ENCODE results near the gene CAMLG. TPM values are rescaled to one million over a fixed set of nuclear protein-coding genes. Genes with fewer than 3 reads are reported as not detected.

The CAMLG gene
- 34.7 and 36.2 TPM in 2 replicates for total RNA-seq

DNA sequence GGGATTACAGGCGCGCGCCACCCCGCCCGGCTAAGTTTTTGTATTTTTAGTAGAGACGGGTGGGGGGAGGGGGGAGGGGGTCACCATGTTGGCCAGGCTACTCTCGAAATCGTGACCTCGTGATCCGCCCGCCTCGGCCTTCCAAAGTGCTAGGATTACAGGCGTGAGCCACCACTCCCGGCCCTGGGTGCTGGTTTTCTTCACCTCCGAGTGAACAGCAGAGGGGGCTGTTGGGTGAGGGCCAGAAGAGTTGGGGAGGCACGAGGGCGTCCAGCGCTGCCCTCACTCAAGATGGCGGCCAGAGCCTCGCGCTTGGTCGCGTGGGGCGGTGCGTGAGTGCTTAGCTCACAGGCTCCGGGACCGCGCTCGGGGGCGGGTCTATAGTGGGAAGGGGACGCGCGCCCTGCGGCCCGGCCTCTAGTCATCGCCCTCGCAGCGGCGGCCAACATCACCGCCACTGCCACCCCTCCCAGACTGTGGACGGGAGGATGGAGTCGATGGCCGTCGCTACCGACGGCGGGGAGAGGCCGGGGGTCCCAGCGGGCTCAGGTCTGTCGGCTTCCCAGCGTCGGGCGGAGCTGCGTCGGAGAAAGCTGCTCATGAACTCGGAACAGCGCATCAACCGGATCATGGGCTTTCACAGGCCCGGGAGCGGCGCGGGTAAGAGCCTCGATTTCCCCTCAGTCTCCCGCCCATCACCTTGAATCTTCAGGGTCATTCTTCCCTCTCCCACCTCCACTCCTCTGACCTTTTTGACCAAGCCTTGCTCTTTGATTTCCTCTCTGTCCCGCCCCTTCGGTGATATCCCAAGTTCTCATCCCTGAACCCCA, at the start of gene CAMLG:
Gene CAMLG (plus strand): TSS at position 416 of the 830 bp plus-strand sequence. CDS start 73 bp downstream, at position 489.

DNA sequence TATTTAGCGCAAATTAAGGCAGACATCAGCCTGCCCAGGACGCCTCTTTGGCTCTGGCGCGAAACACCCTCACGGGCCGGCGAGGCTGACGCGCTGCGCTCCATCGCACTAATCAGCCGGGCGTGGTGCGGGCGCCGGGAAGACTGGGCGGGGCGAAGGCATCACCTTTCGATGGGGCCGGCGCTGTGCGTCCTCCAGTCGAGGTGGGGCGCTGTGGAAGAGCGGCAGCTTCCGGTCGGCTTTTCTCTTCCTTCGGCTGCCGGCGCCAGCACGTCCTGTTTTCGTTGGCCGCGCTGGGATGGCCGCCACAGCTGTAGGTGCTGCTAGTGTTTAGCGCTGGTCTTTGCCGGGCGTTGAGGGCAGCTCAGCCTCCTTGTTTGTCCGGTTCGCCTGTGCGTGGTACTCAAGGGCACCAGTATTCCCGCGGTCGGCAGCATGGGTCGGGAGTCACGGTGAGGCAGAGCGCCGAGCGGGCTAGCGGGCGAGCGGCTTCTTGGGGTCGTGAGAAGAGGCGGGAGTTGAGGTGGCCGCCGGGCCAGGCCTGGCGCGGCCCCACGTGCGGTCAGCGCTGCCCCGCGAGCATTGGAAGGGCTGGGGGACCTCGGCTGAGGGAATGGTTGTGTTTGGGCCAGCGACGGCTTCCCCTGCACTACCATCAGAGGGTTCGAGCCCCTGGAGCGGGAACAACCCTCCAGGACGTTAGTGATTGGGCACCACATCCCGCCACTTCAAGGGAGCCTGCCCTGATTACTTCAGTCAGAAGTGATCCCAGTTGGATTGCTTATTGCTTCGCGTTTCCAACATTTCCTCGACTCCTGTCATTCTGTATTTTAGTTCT, 20.4 kb downstream of the CAMLG start, which contains the start of gene DDX46:
Gene DDX46 (plus strand): TSS at position 276 of the 838 bp plus-strand sequence. CDS start 160 bp downstream, at position 436.

Other genes with a start within 250 kb of the CAMLG start
- 27.6 and 33.6 TPM in 2 replicates for gene JADE2, start 212.9 kb upstream of the CAMLG start, total RNA-seq
- gene SAR1B, start 105.7 kb upstream of the CAMLG start, total RNA-seq = 51.7 and 68.8 TPM in 2 replicates
- 45.2 and 57.4 TPM in 2 replicates for gene SEC24A, start 89.8 kb upstream of the CAMLG start, total RNA-seq
- 20.2 and 20.5 TPM in 2 replicates for gene DDX46, start 20.2 kb downstream of the CAMLG start, total RNA-seq
- gene C5orf24, start 107.4 kb downstream of the CAMLG start, total RNA-seq = 49.2 and 71.4 TPM in 2 replicates
- 144 and 182 TPM in 2 replicates for gene TXNDC15, start 135.8 kb downstream of the CAMLG start, total RNA-seq
- 3.6 TPM in 2 replicates for gene PCBD2, start 166.6 kb downstream of the CAMLG start, total RNA-seq
- 0.10 and 0.13 TPM in 2 replicates for gene CATSPER3, start 229.4 kb downstream of the CAMLG start, total RNA-seq

Data from smooth muscle cell of the pulmonary artery (primary cell).